LNCaP clone FGC (cell line): ENCODE results near the gene PSG6.
A peak's percentile ranks its signal among the peaks of the same experiment; 100 is the strongest.
"Not testable (repeated sequence)": the region's sequence is repeated elsewhere in the genome, so short reads cannot be mapped to it uniquely, and the experiment has no call there.

ENCODE experiments used
- DNase-seq: peaks from one replicate; pipeline ENCODE4 v3.0.0-alpha.2; 2011; ENCODE audit warnings: low read depth
- H3K4me3 ChIP-seq: 2 replicates; pipeline ENCODE4 v1.5.1; 2011; ENCODE audit warnings: mild to moderate bottlenecking, low read depth, low read length, control low read depth
- CTCF ChIP-seq: IDR thresholded peaks from 2 replicates; pipeline ENCODE4 v1.5.1; 2012; ENCODE audit warnings: mild to moderate bottlenecking; ENCODE audit not compliant: control insufficient read depth, insufficient read depth; ENCODE audit errors: extremely low read depth

Gene PSG6

GRCh38 chr19:42899674-42900073 is 18.0 kb downstream of the PSG6 start:
- not testable (repeated sequence) for H3K4me3 ChIP-seq

GRCh38 chr19:42899110-42899509 is 18.6 kb downstream of the PSG6 start:
- H3K4me3 ChIP-seq, DNase-seq: not testable (repeated sequence)

More at GRCh38 chr19:42899674-42900073, 18.0 kb downstream of the PSG6 start:
- not testable (repeated sequence) for DNase-seq

- DNase-seq, H3K4me3 ChIP-seq: not testable (repeated sequence)
Observed at GRCh38 chr19:42898656-42899055, 19.0 kb downstream of the PSG6 start.

- DNase-seq: not testable (repeated sequence)
Observed at GRCh38 chr19:42897729-42898128, 20.0 kb downstream of the PSG6 start.

GRCh38 chr19:42890446-42890845 is 27.2 kb downstream of the PSG6 start:
- not testable (repeated sequence) for H3K4me3 ChIP-seq, DNase-seq

More at GRCh38 chr19:42897729-42898128, 20.0 kb downstream of the PSG6 start:
- H3K4me3 ChIP-seq: not testable (repeated sequence)

GRCh38 chr19:42887876-42888445 is 29.7 kb downstream of the PSG6 start:
- not testable (repeated sequence) for DNase-seq, H3K4me3 ChIP-seq

- DNase-seq, H3K4me3 ChIP-seq: not testable (repeated sequence)
Observed at GRCh38 chr19:42882730-42883129, 35.0 kb downstream of the PSG6 start.

- H3K4me3 ChIP-seq, DNase-seq: not testable (repeated sequence)
Observed at GRCh38 chr19:42882010-42882409, 35.7 kb downstream of the PSG6 start.

GRCh38 chr19:42881279-42881678 is 36.4 kb downstream of the PSG6 start:
- H3K4me3 ChIP-seq, DNase-seq: not testable (repeated sequence)
- peak; percentile 21; the same call in 1 of the 2 replicates for TF ChIP-seq CTCF

GRCh38 chr19:42880621-42881020 is 37.1 kb downstream of the PSG6 start:
- H3K4me3 ChIP-seq, DNase-seq: not testable (repeated sequence)

GRCh38 chr19:42879613-42880012 is 38.1 kb downstream of the PSG6 start, which contains the start of gene PSG1:
Gene PSG1, minus strand, starts transcription at chr19:42879713. Its CDS starts 132 bp downstream, at chr19:42879581.
- no peak for TF ChIP-seq CTCF
- H3K4me3 ChIP-seq: no peak within 1 kb of the TSS
- no peak for DNase-seq

- H3K4me3 ChIP-seq, DNase-seq: not testable (repeated sequence)
Observed at GRCh38 chr19:42876596-42876995, 41.1 kb downstream of the PSG6 start.

GRCh38 chr19:42875881-42876280 is 41.8 kb downstream of the PSG6 start:
- not testable (repeated sequence) for DNase-seq

GRCh38 chr19:42874901-42875813 is 42.5 kb downstream of the PSG6 start:
- DNase-seq, H3K4me3 ChIP-seq: not testable (repeated sequence)

More at GRCh38 chr19:42875881-42876280, 41.8 kb downstream of the PSG6 start:
- not testable (repeated sequence) for H3K4me3 ChIP-seq

GRCh38 chr19:42874136-42874535 is 43.6 kb downstream of the PSG6 start:
- not testable (repeated sequence) for H3K4me3 ChIP-seq, DNase-seq
